H1 (cell line): Measurements from ENCODE around the gene CTNNA3.

ENCODE experiments used
- EP300 ChIP-seq, 2 experiments: IDR thresholded peaks; 1 replicate in 1 of 2; 2 replicates in 1 of 2; pipeline ENCODE4 v1.6.1; 2011 to 2012; ENCODE audit warnings: low read depth in 2 of 2, low read length in 2 of 2, mild to moderate bottlenecking in 2 of 2, borderline replicate concordance in 1 of 2, inconsistent platforms in 1 of 2, moderate library complexity in 1 of 2
- EZH2 ChIP-seq: fragments of 200-600 bp; sonication (generic); IDR thresholded peaks from 2 replicates; pipeline ENCODE4 v1.7.1; 2012; ENCODE audit warnings: low read depth, mild to moderate bottlenecking, moderate library complexity, low read length, inconsistent platforms; ENCODE audit not compliant: severe bottlenecking
- POLR2A ChIP-seq, 2 experiments: IDR thresholded peaks; 1 replicate in 1 of 2; 2 replicates in 1 of 2; pipeline ENCODE4 v1.6.1; 2011; ENCODE audit warnings: low read depth in 2 of 2, low read length in 2 of 2, mild to moderate bottlenecking in 2 of 2; ENCODE audit errors: control extremely low read depth in 1 of 2
- POLR2AphosphoS5 ChIP-seq: IDR thresholded peaks from 2 replicates; pipeline ENCODE4 v1.6.1; 2011; ENCODE audit warnings: low read depth, low read length
- TCF12 ChIP-seq: IDR thresholded peaks from 2 replicates; pipeline ENCODE4 v1.6.1; 2011; ENCODE audit warnings: low read depth, mild to moderate bottlenecking, low read length
- ZNF274 ChIP-seq: IDR thresholded peaks from 2 replicates; pipeline ENCODE4 v1.7.0; 2012; ENCODE audit warnings: low read length, borderline replicate concordance; ENCODE audit errors: extremely low read depth
- TF ChIP-seq, protein P1 (sequence below): IDR thresholded peaks from 2 replicates; pipeline ENCODE4 v1.6.1; 2011; ENCODE audit warnings: low read depth, mild to moderate bottlenecking, low read length; ENCODE audit not compliant: insufficient read depth

- TF ChIP-seq EP300 (IDR thresholded peaks at IDR 0.05; ENCODE audit: borderline replicate concordance in 1 of 2, low read depth in 2 of 2, low read length in 2 of 2) (no peak), ZNF274 (no peak), POLR2A (IDR thresholded peaks at IDR 0.05; ENCODE audit: control extremely low read depth in 1 of 2, low read depth in 2 of 2, low read length in 2 of 2) (no peak), EZH2 (no peak), TCF12 (no peak), POLR2AphosphoS5 (no peak)
- TF ChIP-seq, protein P1, sequence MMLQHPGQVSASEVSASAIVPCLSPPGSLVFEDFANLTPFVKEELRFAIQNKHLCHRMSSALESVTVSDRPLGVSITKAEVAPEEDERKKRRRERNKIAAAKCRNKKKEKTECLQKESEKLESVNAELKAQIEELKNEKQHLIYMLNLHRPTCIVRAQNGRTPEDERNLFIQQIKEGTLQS: no peak
These were observed 1453.1 kb downstream of the CTNNA3 start for GRCh38 chr10:66242885-66243284.
